ENCODE measurements around the gene MDK. TPM values are rescaled to one million over a fixed set of nuclear protein-coding genes. Genes with fewer than 3 reads are reported as not detected.
"Not testable (repeated sequence)": the region's sequence is repeated elsewhere in the genome, so short reads cannot be mapped to it uniquely, and the experiment has no call there.

Gene MDK
- total RNA-seq, 4 donors from 2014 or later, result 22.3 to 340 (median 205) TPM

- Histone ChIP-seq H3K9me3 (no peaks in the 10 kb centered on the region), H3K4me1 (peaks cover 0 to 34% (median 9%) of the 10 kb centered on the region in 4 donors), H3K36me3 (peaks cover 0 to 37% (median 0%) of the 10 kb centered on the region in 3 donors), H3K27ac (peak overlapping the region in 2 of 4 donors; percentile 71 to 78), H3K4me3 (no peak overlapping the region), H3K27me3 (no peaks in the 10 kb centered on the region)
- no peak for DNase-seq
- TF ChIP-seq CTCF (IDR thresholded peaks at IDR 0.05), result no peak
- TF ChIP-seq POLR2A (IDR thresholded peaks at IDR 0.05), result no peak
These were observed 2.5 kb upstream of the MDK start for GRCh38 chr11:46378811-46379481.

DNA sequence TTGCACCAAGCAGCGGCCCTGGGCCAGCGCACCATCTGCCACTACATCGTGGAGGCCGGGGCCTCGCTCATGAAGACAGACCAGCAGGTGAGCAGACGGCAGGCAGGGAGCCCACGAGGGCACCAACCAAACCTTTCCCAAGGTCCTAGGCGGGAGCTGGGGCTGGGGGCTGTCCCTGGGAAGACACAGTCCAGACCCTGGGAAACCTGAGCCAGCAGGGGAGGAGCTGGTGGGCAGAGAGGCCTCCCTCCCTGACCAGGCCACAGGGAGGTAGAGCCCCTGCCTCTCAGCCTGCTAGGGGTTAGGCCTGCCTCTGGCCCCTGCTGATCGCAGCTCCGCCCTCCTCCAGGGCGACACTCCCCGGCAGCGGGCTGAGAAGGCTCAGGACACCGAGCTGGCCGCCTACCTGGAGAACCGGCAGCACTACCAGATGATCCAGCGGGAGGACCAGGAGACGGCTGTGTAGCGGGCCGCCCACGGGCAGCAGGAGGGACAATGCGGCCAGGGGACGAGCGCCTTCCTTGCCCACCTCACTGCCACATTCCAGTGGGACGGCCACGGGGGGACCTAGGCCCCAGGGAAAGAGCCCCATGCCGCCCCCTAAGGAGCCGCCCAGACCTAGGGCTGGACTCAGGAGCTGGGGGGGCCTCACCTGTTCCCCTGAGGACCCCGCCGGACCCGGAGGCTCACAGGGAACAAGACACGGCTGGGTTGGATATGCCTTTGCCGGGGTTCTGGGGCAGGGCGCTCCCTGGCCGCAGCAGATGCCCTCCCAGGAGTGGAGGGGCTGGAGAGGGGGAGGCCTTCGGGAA lies 1.8 kb upstream of the MDK start:
- peaks cover 0 to 30% (median 0%) of the 10 kb centered on the region in 3 donors for H3K36me3 ChIP-seq
- not testable (repeated sequence) for H3K9me3 ChIP-seq, H3K27me3 ChIP-seq
- H3K4me1 ChIP-seq, result peaks cover 0 to 40% (median 9%) of the 10 kb centered on the region in 4 donors
- peak in 1 of 3 donors; percentile 71 for DNase-seq
- H3K4me3 ChIP-seq, result peak overlapping the region in 3 of 4 donors; percentile 54 to 75 (median 59)
- peak overlapping the region; percentile 64 to 87 (median 74) for H3K27ac ChIP-seq

DNA sequence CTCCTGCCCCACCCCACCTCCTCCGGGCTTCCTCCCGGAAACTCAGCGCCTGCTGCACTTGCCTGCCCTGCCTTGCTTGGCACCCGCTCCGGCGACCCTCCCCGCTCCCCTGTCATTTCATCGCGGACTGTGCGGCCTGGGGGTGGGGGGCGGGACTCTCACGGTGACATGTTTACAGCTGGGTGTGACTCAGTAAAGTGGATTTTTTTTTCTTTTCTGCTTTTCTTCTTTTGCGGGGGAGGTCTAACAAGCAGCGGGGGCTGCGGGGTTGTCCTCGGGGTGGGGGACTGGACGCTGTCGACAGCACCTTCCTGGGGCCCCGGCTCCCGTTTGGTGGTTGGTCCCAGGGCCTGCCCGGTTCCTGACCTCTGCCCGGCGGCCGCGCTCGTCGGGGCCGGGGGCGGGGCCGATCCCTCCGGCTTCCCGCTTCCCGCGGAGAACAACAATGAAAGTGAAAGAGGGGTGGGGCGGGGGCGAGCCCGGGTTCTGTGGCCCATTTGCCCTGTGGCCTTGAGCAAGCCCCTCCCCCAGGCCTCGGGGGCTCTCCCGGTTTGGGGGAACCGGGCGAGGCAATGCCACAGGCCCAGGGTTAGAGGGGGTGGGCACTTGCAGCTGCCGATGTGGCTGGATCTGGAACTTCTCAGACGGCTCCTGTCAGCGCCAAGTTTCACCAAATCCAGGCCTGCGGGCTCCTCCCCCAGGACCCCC lies 975 bp upstream of the MDK start:
- H3K36me3 ChIP-seq, result peaks cover 0 to 22% (median 0%) of the 10 kb centered on the region in 3 donors
- H3K27me3 ChIP-seq, result no peaks in the 10 kb centered on the region
- TF ChIP-seq CTCF (IDR thresholded peaks at IDR 0.05) (no peak), POLR2A (IDR thresholded peaks at IDR 0.05) (peak in 1 of 2 donors; percentile 35)

GRCh38 chr11:46381819-46382645 lies 563 bp downstream of the MDK start:
- Histone ChIP-seq H3K27me3 (no peaks in the 10 kb centered on the region), H3K4me3 (peak overlapping the region; percentile 54 to 75 (median 56)), H3K9me3 (no peaks in the 10 kb centered on the region), H3K36me3 (peaks cover 0 to 6% (median 0%) of the 10 kb centered on the region in 3 donors), H3K4me1 (peaks cover 0 to 40% (median 9%) of the 10 kb centered on the region in 4 donors), H3K27ac (peak overlapping the region; percentile 64 to 87 (median 74))
- peak in 1 of 3 donors; percentile 69 for DNase-seq
- TF ChIP-seq POLR2A (IDR thresholded peaks at IDR 0.05) (no peak), CTCF (IDR thresholded peaks at IDR 0.05) (no peak)

More for the DNA sequence above, 975 bp upstream of the MDK start:
- H3K27ac ChIP-seq, result peak overlapping the region; percentile 64 to 87 (median 74)
- DNase-seq, result peak; percentile 68 to 91 (median 90)
- no peaks in the 10 kb centered on the region for H3K9me3 ChIP-seq
- H3K4me3 ChIP-seq, result peak overlapping the region; percentile 54 to 75 (median 56)
- H3K4me1 ChIP-seq, result peaks cover 0 to 40% (median 9%) of the 10 kb centered on the region in 4 donors

- Histone ChIP-seq H3K27ac (peak overlapping the region in 2 of 4 donors; percentile 78 to 87), H3K4me3 (peak overlapping the region; percentile 54 to 75 (median 56)), H3K27me3 (no peaks in the 10 kb centered on the region), H3K4me1 (peaks cover 0 to 45% (median 9%) of the 10 kb centered on the region in 4 donors), H3K9me3 (no peaks in the 10 kb centered on the region), H3K36me3 (no peaks in the 10 kb centered on the region)
- TF ChIP-seq CTCF (IDR thresholded peaks at IDR 0.05), result peak in 4 of 6 experiments; percentile 36 to 66 (median 56)
- no peak for TF ChIP-seq POLR2A (IDR thresholded peaks at IDR 0.05)
- DNase-seq, result no peak
These were observed 1.4 kb downstream of the MDK start for GRCh38 chr11:46382646-46383403.

Data from Peyer's patch (tissue), 4 donors.